Fibroblast of peridontal ligament (primary cell): ENCODE data around the gene LPP.

ENCODE experiments used
- DNase-seq: peaks from one replicate; pipeline ENCODE4 v3.0.0-alpha.2; 2010; ENCODE audit errors: extremely low read depth

The LPP gene

DNA sequence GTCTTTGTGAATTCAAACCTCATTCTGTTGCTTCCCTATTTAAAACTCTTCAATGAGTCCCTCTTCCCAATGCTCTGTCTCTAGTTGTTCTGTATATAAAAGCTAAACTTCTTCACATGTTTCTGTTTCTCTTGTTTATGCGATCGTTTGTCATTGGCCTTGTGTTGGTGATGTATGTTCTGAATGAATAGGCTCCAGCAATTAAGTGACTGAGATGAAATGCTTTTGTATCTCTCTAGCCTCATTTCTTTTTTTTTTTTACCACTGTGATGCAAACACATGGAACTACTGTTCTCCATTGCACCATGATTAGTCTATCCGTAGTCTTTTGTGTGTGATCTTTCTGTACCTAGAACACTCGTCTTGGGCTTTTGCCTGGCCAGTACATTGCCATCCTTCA is 637.4 kb downstream of the LPP start:
- DNase-seq, result no peak

DNA sequence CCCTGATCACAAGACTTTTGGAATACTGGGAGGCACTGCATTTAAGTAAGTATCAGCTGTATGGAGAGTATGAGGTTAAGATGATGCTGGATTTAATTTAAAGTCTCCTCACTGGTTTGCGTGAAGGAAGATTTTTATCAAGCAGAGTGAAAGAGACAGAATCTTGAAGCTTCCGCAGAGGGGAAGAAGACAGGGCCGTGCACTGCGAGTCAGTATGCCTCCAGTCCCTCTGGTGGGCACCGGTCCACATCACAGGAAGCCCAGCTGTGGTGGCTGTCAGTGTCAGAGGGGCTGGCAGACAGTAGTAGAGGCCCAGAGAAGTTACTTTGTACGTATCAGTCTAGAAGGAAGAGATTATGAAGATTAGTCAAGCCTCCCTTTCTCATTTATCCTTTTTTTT is 638.8 kb downstream of the LPP start:
- DNase-seq, result peak; percentile 47

DNA sequence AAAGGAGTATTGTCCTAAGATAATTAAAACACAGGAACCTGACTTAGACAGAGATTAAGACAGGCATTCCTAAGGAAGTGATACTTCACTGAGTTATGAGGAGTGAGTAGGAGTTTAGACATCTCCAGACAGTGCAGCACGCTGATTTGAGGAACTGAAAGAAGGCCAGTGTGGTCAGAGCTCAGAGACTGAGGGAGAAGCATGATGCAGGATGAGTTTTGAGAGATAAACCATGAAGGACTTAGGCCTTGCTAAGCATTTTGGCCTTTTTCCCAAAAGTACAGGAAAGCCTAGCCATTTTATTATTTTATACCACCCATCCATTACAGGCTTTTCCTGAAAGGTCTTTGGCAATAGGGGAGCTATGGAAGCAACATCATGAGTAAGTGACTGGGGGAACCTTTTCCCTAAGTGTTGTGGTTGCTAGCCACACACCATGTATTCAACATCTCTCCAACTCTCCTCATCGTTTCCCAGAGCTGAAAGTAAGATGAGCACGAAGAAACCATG is 642.2 kb downstream of the LPP start:
- peak; percentile 87 for DNase-seq

DNA sequence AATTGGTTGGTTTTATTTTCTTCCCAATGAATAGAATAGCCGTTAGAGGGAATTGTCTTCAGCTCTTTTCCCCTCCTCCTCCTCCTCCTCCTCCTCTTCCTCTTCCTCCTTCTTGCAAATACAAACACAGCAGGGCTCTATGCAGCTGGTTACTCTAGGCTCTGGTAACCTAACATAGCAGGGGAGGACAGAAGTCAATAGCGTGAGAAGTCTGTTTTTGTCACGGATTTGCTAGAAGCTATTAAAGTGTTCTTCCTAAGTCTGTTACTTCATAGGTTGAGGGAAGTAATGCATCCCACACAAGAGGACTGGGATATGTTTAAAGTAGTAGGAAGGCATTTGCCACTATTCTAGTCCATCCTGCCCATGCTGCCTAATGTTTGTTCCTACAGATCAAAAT is 643.1 kb downstream of the LPP start:
- DNase-seq, result no peak

DNA sequence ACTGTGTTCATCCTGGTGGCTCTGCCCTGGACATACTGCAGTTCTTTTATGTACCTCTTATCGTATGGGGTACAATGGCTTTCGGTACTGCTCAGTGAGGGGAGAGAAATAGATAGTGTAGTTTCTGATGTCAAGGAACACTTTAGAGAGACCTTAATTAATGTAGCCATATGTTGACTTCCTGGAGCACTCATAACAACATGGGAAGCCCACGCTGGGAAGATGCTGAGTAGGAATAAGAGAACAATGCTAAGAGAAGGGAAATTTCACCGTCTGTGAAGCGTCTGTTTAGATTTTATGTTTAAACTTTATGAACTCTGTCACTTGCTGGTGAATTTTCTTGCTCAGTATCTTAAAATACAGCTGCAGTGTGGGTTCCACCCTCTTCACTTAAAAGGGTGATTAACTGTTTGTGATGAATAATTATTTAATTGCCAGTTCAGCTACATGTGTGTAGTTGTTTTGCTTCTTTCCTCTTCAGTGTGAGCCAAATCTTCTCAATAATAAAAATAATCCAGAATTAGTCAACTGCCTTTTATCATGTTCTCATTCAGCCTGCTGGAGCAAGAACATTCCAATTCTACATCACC is 644.7 kb downstream of the LPP start:
- no peak for DNase-seq

DNA sequence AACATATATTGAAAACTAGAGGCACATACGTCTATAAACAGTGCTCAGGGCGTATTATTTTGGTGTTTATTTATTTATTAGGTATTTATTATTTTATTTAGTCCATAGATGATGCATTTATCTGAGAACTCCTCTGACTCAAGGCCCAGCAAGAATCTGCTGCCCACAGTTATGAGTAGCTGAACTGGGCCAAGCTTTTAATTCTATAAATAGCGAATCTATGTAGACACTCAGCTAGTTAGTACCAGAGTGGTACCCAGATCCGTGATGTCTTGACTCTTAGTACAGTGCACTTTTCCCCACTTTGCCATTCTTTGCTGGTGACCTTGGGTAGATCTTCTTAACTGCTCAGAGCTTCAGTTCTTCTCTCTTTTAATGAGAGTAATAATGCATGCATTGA is 647.4 kb downstream of the LPP start:
- no peak for DNase-seq

DNA sequence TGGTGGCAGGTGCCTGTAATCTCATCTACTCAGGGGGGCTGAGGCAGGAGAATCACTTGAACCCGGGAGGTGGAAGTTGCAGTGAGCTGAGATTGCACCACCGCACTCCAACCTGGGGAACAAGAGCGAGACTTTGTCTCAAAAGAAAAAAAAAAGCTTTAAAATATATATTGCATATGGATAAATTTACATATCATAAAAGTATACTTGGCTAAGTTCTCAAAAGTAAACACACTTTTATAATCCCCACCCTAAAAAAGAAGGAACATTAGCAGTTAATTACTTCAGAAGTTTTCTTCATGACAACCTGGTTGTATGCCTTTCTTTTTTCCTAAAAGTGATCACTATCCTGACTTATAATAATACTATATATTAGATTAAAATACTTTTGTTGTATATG is 648.7 kb downstream of the LPP start:
- DNase-seq, result no peak

DNA sequence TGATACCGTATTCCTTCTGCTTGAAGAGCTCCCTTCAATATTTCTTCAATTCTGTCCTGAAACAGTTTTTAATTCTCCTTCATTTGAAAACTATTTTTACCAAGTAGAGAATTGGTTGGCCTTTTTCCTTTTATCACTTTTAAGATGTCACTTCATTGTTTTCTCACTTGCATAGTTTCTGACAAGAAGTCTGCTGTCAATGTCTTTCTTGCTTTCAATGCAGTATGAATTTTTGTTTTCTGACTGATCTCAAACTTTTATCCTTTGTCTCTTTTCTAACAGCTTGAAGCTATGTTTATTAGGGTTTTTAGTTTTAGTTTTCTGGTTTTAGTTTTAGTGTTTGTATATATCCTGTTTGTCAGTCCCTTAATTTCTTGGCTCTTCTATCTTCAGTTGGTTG is 653.0 kb downstream of the LPP start:
- DNase-seq, result no peak

DNA sequence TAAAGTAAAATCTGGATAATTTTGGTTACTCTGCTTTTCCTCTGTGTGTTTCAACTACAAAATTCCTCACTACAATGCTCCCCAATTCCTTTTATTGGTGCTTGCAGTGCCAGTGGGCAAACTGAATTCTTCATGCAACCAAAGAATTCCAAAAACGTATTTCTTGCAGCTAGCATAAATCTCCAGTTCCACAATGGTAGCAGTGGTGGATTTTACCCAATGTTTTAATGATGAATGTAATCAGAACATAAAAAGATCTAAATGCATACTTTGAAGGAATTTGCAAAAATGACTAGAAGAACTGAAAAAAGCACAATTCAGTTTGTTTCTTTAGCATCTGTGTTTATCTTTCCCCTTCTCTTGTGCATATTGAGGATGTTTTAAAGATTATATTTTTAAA is 658.2 kb downstream of the LPP start:
- peak; percentile 87 for DNase-seq

DNA sequence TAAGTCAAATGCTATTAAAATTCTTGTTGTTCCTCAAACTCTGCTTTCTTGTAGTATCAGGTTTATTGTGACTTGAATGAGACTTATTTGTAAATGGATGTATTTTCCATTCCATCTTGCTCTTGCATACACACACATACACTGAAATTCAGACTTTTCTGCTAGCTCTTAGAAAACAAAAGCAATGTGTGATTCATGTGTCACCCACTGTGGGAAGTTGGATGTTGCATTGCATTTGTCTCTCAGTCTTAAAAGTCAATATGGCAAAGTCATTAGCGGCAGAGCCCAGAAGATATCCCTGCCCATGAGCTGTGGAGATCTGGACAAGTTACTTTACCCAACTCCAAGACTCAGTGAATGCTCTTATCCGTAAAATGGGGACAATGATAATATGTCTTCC is 660.6 kb downstream of the LPP start:
- DNase-seq, result no peak

DNA sequence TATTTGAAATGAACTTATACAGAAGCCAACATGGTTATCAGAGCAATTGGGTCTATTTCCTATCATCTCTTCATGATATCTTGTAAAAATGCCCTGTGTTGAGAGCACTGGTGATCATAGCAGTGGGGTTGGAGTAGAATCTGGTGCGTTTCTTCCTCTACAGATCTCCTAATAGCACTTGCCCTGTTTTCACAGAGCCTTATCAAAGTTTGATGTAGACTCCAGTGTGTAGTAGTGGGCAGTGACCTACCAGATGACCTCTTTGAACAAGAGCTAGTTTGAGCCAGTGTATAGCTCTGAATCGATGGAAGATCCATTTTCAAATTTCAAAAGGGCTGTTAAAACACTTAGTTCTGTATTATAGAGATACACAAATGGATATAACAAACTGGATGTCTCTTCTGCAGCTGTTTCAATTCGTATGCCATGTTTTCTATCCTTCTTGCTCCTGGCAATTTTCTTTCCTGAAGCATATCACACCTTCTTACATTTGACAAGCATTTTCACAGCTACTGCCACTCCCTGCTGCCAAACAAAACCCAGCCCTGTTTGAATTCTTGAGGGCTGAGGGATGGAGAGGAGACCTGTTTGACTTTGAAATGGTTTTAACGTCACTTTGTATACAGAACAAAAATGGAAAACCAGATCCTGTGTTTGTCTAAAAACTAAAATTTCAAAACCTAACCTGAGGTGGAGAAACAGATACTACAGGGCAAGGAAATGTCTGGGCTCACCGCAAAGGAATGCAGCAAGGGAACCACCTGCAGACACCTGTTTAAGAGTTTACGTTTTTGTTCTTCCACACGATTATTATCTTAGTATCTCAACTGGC is 663.4 kb downstream of the LPP start:
- DNase-seq, result no peak

DNA sequence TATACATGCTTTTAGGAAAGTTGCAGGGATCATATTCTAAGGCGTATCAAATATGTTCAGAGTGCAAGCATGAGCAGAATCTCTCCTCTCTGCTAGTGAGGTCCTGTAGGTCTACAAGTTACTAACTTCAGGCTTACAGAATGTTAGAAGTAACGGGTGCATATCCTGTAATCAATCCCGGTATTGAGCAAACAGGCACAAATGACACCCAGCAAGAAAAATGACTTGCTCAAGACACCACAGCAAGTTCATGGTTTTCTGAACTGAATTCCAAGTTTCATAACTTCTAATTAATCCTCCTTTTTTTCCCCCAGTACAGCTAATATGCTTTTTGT is 663.9 kb downstream of the LPP start:
- no peak for DNase-seq

DNA sequence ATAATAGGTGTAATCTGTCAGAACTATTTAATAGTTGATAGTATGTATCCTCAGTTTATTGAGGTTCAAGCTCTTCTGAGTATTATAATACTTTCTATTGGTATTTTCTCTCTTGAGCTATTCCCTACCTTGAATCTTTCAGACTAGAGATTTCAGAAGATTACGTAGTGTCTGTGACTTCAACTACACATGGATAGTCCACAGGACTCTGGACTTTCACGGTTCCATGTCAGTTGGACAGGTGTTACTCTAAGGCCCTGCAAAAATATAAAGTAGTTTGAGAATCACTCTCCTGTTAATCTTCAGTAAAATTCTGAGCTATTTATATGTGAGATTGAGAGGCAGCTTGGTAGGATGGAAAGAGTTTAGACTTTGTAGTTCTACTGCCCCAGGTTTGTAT is 664.3 kb downstream of the LPP start:
- no peak for DNase-seq

DNA sequence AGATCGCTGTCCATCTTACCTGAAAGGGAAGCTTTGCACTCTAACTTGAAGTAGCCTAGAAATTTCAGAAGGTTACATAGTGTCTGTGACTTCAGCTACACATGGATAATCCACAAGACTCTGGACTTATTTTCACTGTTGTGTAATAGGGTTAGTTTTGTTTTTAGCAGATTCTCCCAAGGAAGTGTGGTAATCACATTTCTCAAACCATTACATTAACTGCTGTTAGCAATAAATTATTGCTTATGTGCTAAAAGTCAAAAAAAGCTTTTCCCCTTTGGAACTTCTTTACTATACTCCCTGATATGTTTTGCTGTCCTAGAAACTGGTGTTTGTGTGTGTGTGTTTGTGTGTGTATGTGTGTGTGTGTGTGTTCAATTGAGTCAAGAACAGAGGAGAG is 666.0 kb downstream of the LPP start:
- DNase-seq, result peak; percentile 55

DNA sequence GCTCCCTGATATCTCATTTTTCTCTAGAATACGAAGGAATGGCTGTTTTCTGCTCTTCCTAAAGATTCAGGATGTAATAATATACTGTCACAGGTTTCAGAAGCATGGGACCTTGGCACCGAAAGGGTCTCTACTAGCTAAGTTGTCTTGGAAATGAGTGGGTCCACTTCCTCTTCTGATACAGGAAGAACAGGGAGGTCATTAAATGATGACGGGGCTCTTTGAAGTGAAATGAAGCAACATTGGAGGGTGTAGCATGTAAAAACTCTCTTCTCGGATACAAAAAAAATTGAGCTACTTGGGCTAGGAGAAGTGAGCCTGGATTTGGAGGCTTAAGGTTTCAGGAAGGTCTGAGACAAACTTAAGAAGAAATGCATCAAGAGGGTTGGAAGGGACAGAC is 668.0 kb downstream of the LPP start:
- DNase-seq, result no peak

DNA sequence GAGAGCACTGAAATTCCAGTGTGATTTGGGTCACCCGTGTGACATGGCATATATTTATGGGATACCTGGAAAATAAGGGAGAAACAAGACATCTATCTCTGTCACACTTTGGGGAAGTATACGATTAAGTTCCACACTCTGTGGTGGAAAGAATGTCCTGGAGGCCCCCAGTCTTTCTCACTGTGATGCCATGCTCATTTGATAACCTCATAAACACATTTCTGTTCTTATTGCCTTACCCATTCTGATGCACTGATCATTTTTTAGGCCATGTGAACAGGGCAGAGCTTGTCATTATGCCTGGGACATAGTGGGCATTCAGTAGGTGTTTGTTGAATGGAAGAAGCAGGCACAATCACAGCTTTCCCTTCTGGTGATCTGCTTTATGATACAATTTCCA is 668.5 kb downstream of the LPP start:
- no peak for DNase-seq

DNA sequence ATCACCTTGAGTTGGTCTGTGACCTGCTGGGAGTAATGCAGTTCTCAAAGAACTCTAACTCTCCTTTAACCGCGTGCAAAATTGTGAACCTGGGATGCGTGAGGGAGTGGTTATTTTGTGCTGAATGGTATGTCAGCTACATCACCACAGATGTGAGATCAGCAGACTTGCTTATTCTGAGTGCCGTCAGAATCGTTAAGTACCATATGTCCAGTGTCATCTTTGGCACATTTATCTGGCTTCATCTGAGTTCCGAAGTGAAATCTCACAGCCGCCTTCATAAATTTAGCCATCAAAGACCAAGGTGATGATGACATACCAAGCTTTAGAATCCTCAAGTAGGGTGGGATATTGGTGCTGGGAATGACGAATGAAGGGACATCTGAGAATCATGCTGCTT is 670.6 kb downstream of the LPP start:
- DNase-seq, result no peak

DNA sequence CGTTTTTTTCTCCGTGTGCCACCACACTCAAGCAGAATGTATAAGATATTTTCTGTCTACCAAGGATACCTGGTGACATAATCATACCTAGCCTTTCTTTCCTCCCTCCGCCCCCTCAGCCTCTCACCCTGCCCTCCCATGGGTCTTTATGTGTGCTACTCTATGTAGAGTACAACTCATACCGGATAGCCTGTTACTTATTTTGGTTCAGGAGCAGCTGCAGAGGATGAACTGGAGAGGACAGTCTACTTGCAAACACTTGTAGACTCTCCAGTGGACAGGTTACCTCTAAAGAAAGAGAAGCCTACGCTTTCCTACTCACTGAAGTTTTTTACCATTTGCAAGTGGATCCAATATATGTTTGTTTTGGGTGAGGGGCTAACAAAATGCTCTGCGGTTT is 671.9 kb downstream of the LPP start:
- DNase-seq, result no peak

DNA sequence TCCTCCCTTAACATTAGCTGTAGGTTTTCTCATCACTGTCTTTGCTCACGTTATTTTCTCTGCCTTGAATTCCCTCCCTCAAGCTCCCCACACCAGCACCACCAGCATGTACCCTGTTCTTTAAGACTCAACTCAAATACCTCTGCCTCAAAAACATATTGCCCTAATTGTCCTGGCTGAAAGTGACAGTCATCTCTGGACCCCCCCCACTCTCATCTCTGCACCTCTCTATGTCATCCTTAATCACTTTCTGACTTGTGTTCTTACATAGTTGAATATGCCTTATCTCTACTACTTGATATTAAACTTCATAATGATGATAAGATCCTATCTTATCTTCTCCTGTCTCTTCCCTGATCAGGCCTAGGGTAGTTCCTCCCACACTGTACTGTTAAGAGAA is 672.6 kb downstream of the LPP start:
- no peak for DNase-seq

DNA sequence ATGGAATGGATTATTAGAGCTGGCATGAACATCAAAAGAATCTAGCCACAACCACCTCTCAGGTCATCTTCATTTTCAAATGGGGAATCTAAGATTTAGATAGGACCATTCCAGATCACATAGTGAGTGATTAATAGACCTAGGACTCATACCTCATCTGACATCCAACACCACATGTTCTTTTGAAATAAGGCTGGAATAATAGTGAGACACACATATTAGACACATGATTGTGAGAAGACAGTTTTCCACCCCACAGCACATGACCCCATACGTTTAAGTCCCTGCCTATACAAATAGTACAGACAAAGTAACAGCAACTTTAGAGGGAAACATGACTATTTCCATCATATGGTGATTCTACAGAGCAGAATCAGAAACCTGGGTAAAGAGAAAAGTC is 673.1 kb downstream of the LPP start:
- DNase-seq, result no peak

DNA sequence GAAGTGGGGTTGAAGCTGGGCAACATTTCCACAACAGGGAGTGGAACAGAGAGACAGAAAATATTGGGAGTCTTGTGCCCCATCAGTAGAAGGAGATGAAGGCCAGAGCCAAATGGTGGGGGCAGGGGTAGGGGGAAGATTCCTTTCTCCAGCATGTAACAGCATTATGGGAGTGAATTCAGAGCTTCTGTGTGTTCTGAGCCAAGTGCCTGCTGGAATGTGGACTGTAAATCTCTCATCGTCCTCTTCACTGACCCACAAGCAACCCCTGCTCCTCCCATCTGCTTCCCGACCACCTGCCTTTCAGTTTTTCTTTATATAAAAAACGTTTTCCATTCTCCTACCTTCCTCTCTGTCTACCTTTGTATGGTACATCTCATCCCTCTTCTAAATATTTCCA is 673.6 kb downstream of the LPP start:
- DNase-seq, result no peak

DNA sequence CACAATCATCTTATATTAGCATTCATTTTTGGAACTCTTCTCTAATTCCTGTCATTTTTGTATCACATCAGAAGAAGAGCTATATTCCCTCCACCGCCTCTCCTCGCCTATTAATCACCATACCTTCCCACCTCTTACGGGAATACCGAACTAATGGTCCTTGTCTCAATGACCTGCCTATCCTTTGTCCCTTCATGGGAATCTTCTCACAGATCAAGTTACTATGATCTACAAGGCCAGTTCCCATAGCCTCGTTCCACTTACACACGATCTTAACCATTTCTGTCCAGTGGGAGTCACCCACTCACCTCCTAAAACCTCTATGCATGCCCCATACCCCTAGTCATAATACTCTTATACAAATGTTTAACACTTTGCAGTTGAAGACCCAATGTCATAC is 675.2 kb downstream of the LPP start:
- DNase-seq, result no peak

DNA sequence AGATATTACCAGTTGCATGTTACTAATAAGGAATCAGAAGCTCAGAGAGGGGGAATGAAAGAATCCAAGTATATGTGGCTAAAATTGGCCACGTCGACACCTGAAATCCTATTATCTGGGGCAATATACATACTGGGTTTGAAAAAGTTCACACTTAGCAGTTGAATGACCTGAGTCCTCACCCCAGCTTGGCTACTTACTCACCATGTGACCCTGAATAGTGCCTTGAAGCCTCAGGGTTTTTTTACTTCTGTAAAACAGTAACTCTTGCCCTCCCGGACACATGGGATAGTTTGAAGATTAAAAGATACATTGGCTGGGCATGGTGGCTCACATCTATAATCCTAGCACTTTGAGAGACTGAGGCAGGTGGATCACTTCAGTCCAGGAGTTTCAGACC is 675.6 kb downstream of the LPP start:
- no peak for DNase-seq

DNA sequence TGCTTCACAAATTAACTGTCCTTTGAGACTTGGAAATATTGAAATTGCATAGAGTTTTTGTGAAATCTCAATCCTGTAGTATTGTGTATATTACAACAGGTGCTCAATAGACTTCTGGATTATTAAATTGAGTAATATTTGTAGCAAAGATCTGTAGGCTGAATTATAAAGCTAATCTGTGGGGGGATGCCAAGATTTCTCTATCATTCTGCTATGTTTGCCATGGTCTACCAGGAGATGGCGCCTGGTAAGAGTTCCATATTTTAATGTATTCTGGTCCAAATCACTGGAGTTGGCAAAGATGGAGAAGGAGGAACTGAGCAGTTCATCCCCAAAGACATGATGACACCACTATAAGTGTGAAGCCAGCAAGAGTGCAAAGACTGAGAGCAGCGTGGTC is 676.9 kb downstream of the LPP start:
- no peak for DNase-seq
